Activated CD8-positive, alpha-beta T cell treated with anti-CD3 and anti-CD28 coated beads for 36 hours (primary cell): ENCODE results near the gene PIGU. TPM values are rescaled to one million over a fixed set of nuclear protein-coding genes. Genes with fewer than 3 reads are reported as not detected.

ENCODE experiments used
- ATAC-seq: fragments of 200-7000 bp; cut with Tn5 transposase; one replicate; pipeline ENCODE4 v1.10.0; 2021; ENCODE audit warnings: mild to moderate bottlenecking, moderate library complexity
- CTCF ChIA-PET: fragments of 350-600 bp; sonication (Branson Sonifier 250); formaldehyde crosslinking; loops from one replicate; lab custom pipeline; 2021; ENCODE audit warnings: antibody characterized with exemption; lab: Charles Lee
- POLR2A ChIA-PET: fragments of 350-600 bp; sonication (Branson Sonifier 250); formaldehyde crosslinking; loops from one replicate; lab custom pipeline; 2021; ENCODE audit warnings: antibody characterized with exemption; lab: Charles Lee
- DNase-seq: peaks from one replicate; pipeline ENCODE4 v3.0.0-alpha.2; 2020
- H3K27ac Mint-ChIP-seq: one replicate; pipeline ENCODE4 v1.8.0; 2021; ENCODE audit warnings: mild to moderate bottlenecking, mixed read lengths
- H3K27me3 Mint-ChIP-seq: one replicate; pipeline ENCODE4 v1.8.0; 2021; ENCODE audit warnings: mixed read lengths
- H3K36me3 Mint-ChIP-seq: one replicate; pipeline ENCODE4 v1.8.0; 2021; ENCODE audit warnings: low read depth, mixed read lengths
- H3K4me1 Mint-ChIP-seq: one replicate; pipeline ENCODE4 v1.8.0; 2021; ENCODE audit warnings: low read depth, mixed read lengths
- H3K4me3 Mint-ChIP-seq: one replicate; pipeline ENCODE4 v1.8.0; 2021; ENCODE audit warnings: mild to moderate bottlenecking, moderate library complexity, mixed read lengths
- H3K9me3 Mint-ChIP-seq: one replicate; pipeline ENCODE4 v1.8.0; 2021; ENCODE audit warnings: mixed read lengths
- CTCF ChIP-seq: fragments of 200-600 bp; IDR thresholded peaks from one replicate; pipeline ENCODE4 v1.8.0; 2022; ENCODE audit warnings: antibody characterized with exemption, mild to moderate bottlenecking
- intact Hi-C: fragments of 100-400 bp; cut with micrococcal nuclease; formaldehyde crosslinking; loops from one replicate; pipeline ENCODE4 v1.10.0; 2022
- total RNA-seq, 2 experiments: library from RNA; stranded (reverse); gene quantifications; one replicate each; pipeline ENCODE4 v1.2.3, GENCODE V29; 2021

Gene PIGU
- total RNA-seq, 2 experiments from 2014 or later: 19.4 to 20.9 TPM

DNA sequence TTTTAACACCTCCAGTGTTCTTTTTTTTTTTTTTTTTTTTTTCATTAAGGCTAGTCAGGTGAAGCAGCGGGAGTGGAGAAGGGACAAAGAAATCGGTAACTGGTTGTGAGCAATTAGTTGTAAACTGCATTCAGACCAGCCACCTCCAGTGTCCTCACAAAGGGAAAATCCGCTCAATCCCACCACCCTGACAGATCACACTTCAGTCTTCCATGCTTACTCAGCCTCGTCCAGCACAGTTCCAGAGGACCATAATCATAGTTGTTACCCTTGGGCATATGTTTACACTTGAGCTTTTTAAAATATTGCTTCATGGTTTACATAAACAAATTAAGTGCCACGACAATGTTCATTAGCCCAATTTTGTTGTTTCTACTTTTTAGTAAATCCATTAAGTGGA lies 150.4 kb downstream of the PIGU start:
- no peaks in the 10 kb centered on the region for H3K27me3 Mint-ChIP-seq
- H3K4me1 Mint-ChIP-seq: peaks cover 18% of the 10 kb centered on the region
- intact Hi-C loops: no loop called here
- TF ChIP-seq CTCF: no peak
- DNase-seq (no peak), ATAC-seq (no peak)
- ChIA-PET POLR2A (interaction anchor here (2.8 kb wide), 1 partner anchor 10 kb away, joined by 14 read pairs; the partner anchor contains the start of gene DYNLRB1), CTCF (interaction anchor here (1.6 to 7.5 kb wide), 3 partner anchors 12 to 212 kb away, joined by 6 to 100 read pairs (median 6); no protein-coding TSS in a partner anchor)
- no peak overlapping the region for H3K4me3 Mint-ChIP-seq
- peaks cover 16% of the 10 kb centered on the region for H3K36me3 Mint-ChIP-seq
- H3K27ac Mint-ChIP-seq: no peak overlapping the region
- no peaks in the 10 kb centered on the region for H3K9me3 Mint-ChIP-seq

- peaks cover 24% of the 10 kb centered on the region for H3K4me1 Mint-ChIP-seq
- ChIA-PET CTCF (interaction anchor here (1.6 to 7.5 kb wide), 3 partner anchors 12 to 211 kb away, joined by 6 to 100 read pairs (median 6); no protein-coding TSS in a partner anchor), POLR2A (interaction anchor here (2.8 kb wide), 1 partner anchor 9 kb away, joined by 14 read pairs; the partner anchor contains the start of gene DYNLRB1)
Measured at GRCh38 chr20:34525709-34526416, 151.0 kb downstream of the PIGU start.

GRCh38 chr20:34525342-34525708 lies 151.6 kb downstream of the PIGU start:
- no peak for ATAC-seq
- CTCF ChIA-PET: interaction anchor here (0.6 to 7.5 kb wide), 2 partner anchors 159 to 211 kb away, joined by 3 to 100 read pairs; no protein-coding TSS in a partner anchor
- Mint-ChIP-seq H3K36me3 (peaks cover 16% of the 10 kb centered on the region), H3K4me1 (peaks cover 25% of the 10 kb centered on the region), H3K4me3 (no peak overlapping the region), H3K27me3 (no peaks in the 10 kb centered on the region), H3K9me3 (no peaks in the 10 kb centered on the region), H3K27ac (no peak overlapping the region)
- intact Hi-C loops: no loop called here
- no peak for TF ChIP-seq CTCF
- DNase-seq: no peak
- POLR2A ChIA-PET: interaction anchor here (2.8 kb wide), 1 partner anchor 8 kb away, joined by 14 read pairs; the partner anchor contains the start of gene DYNLRB1

More at GRCh38 chr20:34525709-34526416, 151.0 kb downstream of the PIGU start:
- H3K9me3 Mint-ChIP-seq: no peaks in the 10 kb centered on the region
- ATAC-seq (no peak), DNase-seq (no peak)
- peaks cover 16% of the 10 kb centered on the region for H3K36me3 Mint-ChIP-seq
- no peaks in the 10 kb centered on the region for H3K27me3 Mint-ChIP-seq
- TF ChIP-seq CTCF: no peak
- H3K27ac Mint-ChIP-seq: no peak overlapping the region
- intact Hi-C loops: no loop called here
- H3K4me3 Mint-ChIP-seq: no peak overlapping the region

GRCh38 chr20:34524426-34524825 lies 152.5 kb downstream of the PIGU start:
- Mint-ChIP-seq H3K4me3 (no peak overlapping the region), H3K36me3 (peaks cover 16% of the 10 kb centered on the region), H3K4me1 (peaks cover 32% of the 10 kb centered on the region), H3K27me3 (no peaks in the 10 kb centered on the region), H3K9me3 (no peaks in the 10 kb centered on the region), H3K27ac (no peak overlapping the region)
- ChIA-PET POLR2A (interaction anchor here (0.6 kb wide), 1 partner anchor 380 kb away, joined by 3 read pairs; no protein-coding TSS in a partner anchor), CTCF (interaction anchor here (0.6 to 7.5 kb wide), 7 partner anchors 12 to 227 kb away, joined by 3 to 100 read pairs (median 4); no protein-coding TSS in a partner anchor)
- intact Hi-C loops: no loop called here
- ATAC-seq (no peak), DNase-seq (no peak)
- TF ChIP-seq CTCF: no peak
